ENCODE measurements around the gene NGDN.
A peak's percentile ranks its signal among the peaks of the same experiment; 100 is the strongest.

Gene NGDN

DNA sequence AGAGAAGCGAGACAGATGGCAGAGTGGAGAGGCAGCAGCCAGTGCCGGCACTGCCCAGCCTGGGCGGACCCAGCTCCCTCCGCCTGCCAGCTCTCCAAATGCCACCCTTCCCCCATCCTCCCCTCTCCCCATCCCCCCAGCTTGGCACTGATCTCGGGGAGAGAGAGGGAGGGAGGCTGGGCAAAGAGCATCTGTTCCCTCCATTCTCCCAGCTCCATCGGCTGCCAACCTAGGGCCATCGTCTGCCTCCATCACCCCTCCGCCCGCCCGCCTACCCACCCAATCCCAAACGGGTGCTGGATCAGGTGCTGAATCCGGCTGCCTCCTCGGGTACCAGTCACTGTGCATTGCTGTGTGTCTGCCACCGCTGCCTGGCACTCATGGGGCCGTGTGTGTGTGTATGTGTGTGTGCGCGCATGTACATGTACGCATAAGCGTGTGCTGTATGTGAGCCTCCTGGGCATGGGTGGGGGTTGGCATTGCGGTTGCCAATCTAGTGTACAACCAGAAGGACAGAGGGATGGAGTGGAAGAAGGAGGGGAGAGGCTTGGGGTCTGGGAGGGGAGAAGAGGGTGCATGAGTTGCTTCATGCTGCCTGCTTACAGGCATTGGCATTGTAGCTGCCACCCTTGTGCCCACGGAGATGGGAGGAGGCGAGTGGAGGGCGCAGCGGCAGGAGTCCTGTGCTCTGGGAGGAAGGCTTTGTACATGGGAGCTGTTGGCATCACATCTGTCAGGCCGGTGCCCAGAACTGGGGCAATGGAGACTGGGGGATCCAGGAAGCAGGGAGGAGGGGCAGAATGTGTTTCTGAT, 43.7 kb downstream of the NGDN start:
- Mint-ChIP-seq H3K36me3 (ENCODE audit: low read depth) (peaks cover 5% of the 10 kb centered on the region), H3K27me3 (ENCODE audit: low read depth, poor library complexity) (peaks cover 9% of the 10 kb centered on the region), H3K27ac (no peak overlapping the region), H3K4me1 (peaks cover 22% of the 10 kb centered on the region), H3K9me3 (no peaks in the 10 kb centered on the region), H3K4me3 (no peak overlapping the region)
- TF ChIP-seq, protein P1, sequence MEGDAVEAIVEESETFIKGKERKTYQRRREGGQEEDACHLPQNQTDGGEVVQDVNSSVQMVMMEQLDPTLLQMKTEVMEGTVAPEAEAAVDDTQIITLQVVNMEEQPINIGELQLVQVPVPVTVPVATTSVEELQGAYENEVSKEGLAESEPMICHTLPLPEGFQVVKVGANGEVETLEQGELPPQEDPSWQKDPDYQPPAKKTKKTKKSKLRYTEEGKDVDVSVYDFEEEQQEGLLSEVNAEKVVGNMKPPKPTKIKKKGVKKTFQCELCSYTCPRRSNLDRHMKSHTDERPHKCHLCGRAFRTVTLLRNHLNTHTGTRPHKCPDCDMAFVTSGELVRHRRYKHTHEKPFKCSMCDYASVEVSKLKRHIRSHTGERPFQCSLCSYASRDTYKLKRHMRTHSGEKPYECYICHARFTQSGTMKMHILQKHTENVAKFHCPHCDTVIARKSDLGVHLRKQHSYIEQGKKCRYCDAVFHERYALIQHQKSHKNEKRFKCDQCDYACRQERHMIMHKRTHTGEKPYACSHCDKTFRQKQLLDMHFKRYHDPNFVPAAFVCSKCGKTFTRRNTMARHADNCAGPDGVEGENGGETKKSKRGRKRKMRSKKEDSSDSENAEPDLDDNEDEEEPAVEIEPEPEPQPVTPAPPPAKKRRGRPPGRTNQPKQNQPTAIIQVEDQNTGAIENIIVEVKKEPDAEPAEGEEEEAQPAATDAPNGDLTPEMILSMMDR (IDR thresholded peaks at IDR 0.05) = no peak
- DNase-seq = no peak

DNA sequence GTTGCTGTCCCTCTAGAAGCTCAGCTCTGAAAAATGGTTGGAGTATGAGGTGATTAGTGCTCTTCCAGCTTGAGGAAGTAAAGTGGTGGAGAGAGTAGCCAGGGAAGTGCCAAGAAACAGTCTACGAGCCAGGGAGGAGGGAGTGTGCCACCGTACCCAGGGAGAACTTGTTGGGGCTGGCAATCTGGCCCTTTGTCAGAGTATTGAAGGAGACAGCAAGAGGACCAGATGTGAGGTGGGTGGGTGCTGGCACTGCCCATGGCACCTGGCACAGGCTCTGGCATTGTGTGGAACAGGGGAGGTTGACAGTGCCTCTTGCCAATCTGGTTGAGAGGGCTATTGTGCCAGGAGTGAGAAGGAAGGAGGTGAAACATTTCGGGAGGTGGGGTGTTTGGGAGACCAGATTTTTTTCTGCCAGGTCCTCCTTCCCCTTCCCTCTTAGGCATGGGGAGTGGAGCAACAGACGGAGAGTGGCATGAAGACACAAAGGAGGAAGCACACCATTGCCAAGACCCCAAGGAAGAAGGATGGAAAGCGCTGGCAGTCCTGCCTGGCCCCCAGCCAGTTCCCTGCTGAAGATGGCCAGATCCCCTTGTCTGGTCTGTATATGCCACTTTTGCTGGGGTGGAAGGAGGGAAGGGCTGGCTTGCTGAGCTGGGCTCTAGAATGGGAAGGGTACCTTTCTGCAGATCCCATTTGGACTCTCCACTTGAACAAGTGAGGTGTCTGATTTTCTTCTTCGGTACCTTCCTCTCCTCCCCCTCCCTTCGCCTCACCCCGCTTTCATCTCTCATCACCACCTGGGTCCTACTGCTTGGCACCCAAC, 44.5 kb downstream of the NGDN start:
- Mint-ChIP-seq H3K4me1 (peaks cover 30% of the 10 kb centered on the region), H3K27ac (no peak overlapping the region), H3K27me3 (ENCODE audit: low read depth, poor library complexity) (peaks cover 9% of the 10 kb centered on the region), H3K36me3 (ENCODE audit: low read depth) (peaks cover 5% of the 10 kb centered on the region), H3K4me3 (no peak overlapping the region), H3K9me3 (no peaks in the 10 kb centered on the region)
- no peak for DNase-seq
- TF ChIP-seq, protein P1 (IDR thresholded peaks at IDR 0.05) = no peak

DNA sequence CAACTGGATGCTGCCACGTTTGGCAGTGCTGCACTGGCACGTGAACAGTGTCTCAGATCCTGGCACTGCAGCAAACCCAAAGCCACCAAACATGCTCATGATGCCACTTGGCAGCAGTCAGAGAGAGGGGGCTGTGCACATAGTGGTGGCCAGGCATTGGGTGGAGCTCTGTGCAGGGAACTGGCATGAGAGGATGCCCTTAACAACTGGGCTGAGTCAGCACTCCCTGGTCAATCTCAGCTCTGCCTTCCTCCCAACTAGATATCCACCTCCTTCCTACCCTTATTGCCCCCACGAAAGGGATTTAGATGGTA, 45.1 kb downstream of the NGDN start:
- Mint-ChIP-seq H3K27ac (no peak overlapping the region), H3K27me3 (ENCODE audit: low read depth, poor library complexity) (peaks cover 9% of the 10 kb centered on the region), H3K36me3 (ENCODE audit: low read depth) (peaks cover 5% of the 10 kb centered on the region), H3K9me3 (no peaks in the 10 kb centered on the region), H3K4me3 (no peak overlapping the region), H3K4me1 (peaks cover 36% of the 10 kb centered on the region)
- no peak for DNase-seq
- TF ChIP-seq, protein P1 (IDR thresholded peaks at IDR 0.05) = no peak

DNA sequence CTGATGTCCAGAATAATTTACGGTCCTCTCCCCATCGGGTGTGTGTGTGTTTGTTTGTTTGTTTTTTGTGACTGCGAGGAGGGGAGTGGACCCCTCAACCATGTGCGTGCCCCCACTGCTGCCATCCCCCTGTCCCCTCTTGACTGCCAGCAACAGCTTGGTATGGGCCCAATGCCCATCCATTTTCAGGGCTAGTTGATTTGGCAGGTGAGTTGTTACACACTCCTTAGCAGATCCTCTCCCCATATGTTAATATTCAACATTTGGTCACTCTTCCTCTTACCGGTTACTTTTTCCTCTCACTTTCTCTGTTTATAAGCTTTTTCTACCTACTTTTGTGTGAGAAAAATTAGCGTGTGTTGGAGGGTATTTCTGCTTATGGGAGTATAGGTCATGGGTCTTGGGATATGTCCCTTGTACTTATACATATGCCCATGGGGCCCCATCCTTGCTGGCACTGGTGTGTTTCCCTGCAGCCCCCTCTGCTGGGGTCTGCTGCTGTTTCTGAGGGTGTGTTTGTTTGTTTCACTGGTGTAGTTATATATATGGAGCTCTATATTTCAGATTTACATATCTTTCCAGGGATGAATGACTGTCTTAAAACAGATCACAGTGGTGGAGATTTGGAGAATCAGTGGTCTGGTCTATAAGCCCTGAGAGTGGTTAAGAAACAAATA, 48.3 kb downstream of the NGDN start:
- Mint-ChIP-seq H3K4me1 (peaks cover 35% of the 10 kb centered on the region), H3K4me3 (no peak overlapping the region), H3K9me3 (no peaks in the 10 kb centered on the region), H3K27ac (no peak overlapping the region), H3K27me3 (ENCODE audit: low read depth, poor library complexity) (peaks cover 13% of the 10 kb centered on the region), H3K36me3 (ENCODE audit: low read depth) (peaks cover 5% of the 10 kb centered on the region)
- TF ChIP-seq, protein P1 (IDR thresholded peaks at IDR 0.05) = no peak
- no peak for DNase-seq

DNA sequence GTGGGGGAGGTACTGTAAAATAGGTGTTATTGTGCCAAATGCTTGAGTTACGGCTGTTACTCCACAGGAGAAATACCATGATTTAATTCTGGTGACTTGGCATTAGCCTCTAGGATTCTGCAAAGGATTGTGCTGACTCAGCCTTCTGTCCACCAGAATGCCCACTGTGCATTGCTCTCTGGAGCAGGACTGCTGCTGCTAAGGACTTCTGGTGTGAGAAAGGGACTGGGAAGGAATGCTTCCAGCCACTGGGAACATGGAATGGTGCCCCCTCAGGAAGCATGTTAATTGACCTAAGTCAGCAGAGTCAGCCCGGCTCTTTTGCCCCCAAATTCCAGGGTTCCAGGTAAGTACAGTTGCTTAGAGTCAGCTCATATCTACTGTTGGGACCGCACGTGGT, 49.2 kb downstream of the NGDN start:
- Mint-ChIP-seq H3K4me3 (no peak overlapping the region), H3K27ac (peak overlapping the region; percentile 43), H3K4me1 (peaks cover 35% of the 10 kb centered on the region), H3K36me3 (ENCODE audit: low read depth) (peaks cover 3% of the 10 kb centered on the region), H3K9me3 (no peaks in the 10 kb centered on the region), H3K27me3 (ENCODE audit: low read depth, poor library complexity) (peaks cover 13% of the 10 kb centered on the region)
- DNase-seq = no peak
- TF ChIP-seq, protein P1 (IDR thresholded peaks at IDR 0.05) = no peak

Data from nephron progenitor cell (in vitro differentiated cells).